Activated CD4-positive, alpha-beta T cell treated with anti-CD3 and anti-CD28 coated beads, Interleukin-2, amount 50 U/mL, for 16 hours (primary cell): ENCODE measurements around the gene CNN3.

ENCODE experiments used
- DNase-seq: peaks from one replicate; pipeline ENCODE4 v3.0.0-alpha.2; 2020

Gene CNN3

DNA sequence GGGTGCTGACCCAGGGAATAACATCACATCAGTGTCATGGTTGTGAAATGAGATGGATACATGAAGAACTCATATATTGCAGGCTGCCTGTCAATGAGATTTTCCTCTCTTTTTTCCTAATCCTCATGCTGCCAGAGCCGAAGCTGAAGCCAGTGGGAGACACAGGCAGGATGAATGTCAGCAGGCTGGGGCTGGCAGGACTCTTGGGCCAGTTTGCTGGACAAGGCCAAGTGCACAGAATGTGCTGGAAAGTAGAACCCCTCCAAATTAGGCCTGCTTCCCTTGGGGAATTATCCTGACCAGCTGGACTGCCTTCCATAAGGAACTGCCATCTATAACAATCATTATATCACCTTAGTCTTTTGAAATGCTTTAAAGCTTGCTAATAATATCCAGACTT lies 75.3 kb downstream of the CNN3 start:
- DNase-seq: no peak
